HL-60 (cell line): ENCODE results near the gene ZNF469.

Experiments
- POLR2AphosphoS5 ChIP-seq: IDR thresholded peaks from 2 replicates; pipeline ENCODE4 v1.6.1; 2012; ENCODE audit warnings: low read depth
- TF ChIP-seq, protein P1 (sequence below): IDR thresholded peaks from one replicate; pipeline ENCODE4 v1.5.1; 2011; ENCODE audit warnings: low read length, control low read depth, inconsistent platforms; ENCODE audit not compliant: insufficient read depth

DNA sequence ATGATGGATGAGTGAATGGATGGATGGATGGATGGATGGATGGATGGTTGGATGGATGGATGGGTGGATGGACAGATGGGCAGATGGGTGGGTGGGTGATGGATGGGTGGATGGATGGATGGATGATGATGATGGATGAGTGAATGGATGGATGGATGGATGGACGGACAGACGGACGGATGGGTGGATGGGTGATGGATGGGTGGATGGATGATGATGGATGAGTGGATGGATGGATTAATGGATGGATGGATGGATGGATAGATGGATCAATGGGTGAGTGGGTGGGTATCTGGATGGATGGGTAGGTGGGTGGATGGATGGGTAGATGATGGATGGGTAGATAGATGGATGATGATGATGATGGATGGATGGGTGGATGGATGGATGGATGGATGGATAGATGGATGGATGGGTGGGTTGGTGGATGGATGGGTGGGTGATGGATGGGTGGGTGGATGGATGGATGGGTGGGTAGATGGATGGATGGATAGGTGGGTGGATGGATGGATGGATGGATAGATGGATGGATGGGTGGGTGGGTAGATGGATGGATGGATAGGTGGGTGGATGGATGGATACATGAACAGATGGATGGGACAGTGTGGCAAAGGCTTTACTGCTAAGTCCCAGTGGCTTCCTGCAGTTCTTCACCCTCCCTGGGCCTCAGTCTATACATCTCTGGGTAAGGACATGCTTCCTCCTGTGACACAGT, 40.1 kb downstream of the ZNF469 start:
- TF ChIP-seq, protein P1, sequence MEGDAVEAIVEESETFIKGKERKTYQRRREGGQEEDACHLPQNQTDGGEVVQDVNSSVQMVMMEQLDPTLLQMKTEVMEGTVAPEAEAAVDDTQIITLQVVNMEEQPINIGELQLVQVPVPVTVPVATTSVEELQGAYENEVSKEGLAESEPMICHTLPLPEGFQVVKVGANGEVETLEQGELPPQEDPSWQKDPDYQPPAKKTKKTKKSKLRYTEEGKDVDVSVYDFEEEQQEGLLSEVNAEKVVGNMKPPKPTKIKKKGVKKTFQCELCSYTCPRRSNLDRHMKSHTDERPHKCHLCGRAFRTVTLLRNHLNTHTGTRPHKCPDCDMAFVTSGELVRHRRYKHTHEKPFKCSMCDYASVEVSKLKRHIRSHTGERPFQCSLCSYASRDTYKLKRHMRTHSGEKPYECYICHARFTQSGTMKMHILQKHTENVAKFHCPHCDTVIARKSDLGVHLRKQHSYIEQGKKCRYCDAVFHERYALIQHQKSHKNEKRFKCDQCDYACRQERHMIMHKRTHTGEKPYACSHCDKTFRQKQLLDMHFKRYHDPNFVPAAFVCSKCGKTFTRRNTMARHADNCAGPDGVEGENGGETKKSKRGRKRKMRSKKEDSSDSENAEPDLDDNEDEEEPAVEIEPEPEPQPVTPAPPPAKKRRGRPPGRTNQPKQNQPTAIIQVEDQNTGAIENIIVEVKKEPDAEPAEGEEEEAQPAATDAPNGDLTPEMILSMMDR, result no peak
- TF ChIP-seq POLR2AphosphoS5, result no peak
